HEK293T (cell line): ENCODE measurements around the gene ST3GAL6.

Experiments
- CTCF ChIA-PET: fragments of 350-600 bp; formaldehyde crosslinking; extraction: SDS; loops from one replicate; lab custom pipeline; 2021; ENCODE audit warnings: antibody characterized with exemption, inconsistent platforms; lab: Yijun Ruan, JAX
- POLR2A ChIA-PET: fragments of 350-600 bp; formaldehyde crosslinking; extraction: SDS; loops from one replicate; lab custom pipeline; 2020; ENCODE audit warnings: antibody characterized with exemption, inconsistent platforms; lab: Yijun Ruan, JAX
- DNase-seq: peaks from one replicate; pipeline ENCODE4 v3.0.0; 2012; ENCODE audit warnings: mixed read lengths; ENCODE audit errors: extremely low spot score
- ARNT ChIP-seq: fragments of 450-650 bp; IDR thresholded peaks from 2 replicates; pipeline ENCODE4 v1.6.1; 2017; ENCODE audit warnings: mild to moderate bottlenecking
- BHLHE40 ChIP-seq: fragments of 450-650 bp; IDR thresholded peaks from 2 replicates; pipeline ENCODE4 v1.6.1; 2016; ENCODE audit warnings: mild to moderate bottlenecking, moderate library complexity, borderline replicate concordance
- CTBP1 ChIP-seq: fragments of 450-650 bp; IDR thresholded peaks from 2 replicates; pipeline ENCODE4 v1.6.1; 2016; ENCODE audit warnings: borderline replicate concordance
- ELF4 ChIP-seq: fragments of 450-650 bp; IDR thresholded peaks from 2 replicates; pipeline ENCODE4 v1.6.1; 2017; ENCODE audit warnings: antibody characterized with exemption
- FOXA1 ChIP-seq: fragments of 450-650 bp; IDR thresholded peaks from 2 replicates; pipeline ENCODE4 v1.6.1; 2016; ENCODE audit warnings: mild to moderate bottlenecking
- FOXK2 ChIP-seq: fragments of 450-650 bp; IDR thresholded peaks from 2 replicates; pipeline ENCODE4 v1.6.1; 2016; ENCODE audit warnings: mild to moderate bottlenecking
- FOXM1 ChIP-seq: fragments of 450-650 bp; IDR thresholded peaks from 2 replicates; pipeline ENCODE4 v1.6.1; 2017; ENCODE audit warnings: mild to moderate bottlenecking, borderline replicate concordance
- HDGF ChIP-seq: fragments of 450-650 bp; IDR thresholded peaks from 2 replicates; pipeline ENCODE4 v1.6.1; 2017; ENCODE audit warnings: antibody characterized with exemption, borderline replicate concordance
- L3MBTL2 ChIP-seq: fragments of 450-650 bp; conservative IDR thresholded peaks from 2 replicates; pipeline ENCODE4 v1.6.1; 2016; ENCODE audit warnings: mild to moderate bottlenecking
- LEF1 ChIP-seq: fragments of 450-650 bp; IDR thresholded peaks from 2 replicates; pipeline ENCODE4 v1.6.1; 2017; ENCODE audit warnings: mild to moderate bottlenecking, borderline replicate concordance
- NFRKB ChIP-seq: fragments of 450-650 bp; IDR thresholded peaks from 2 replicates; pipeline ENCODE4 v1.6.1; 2016; ENCODE audit warnings: mild to moderate bottlenecking, moderate library complexity
- SP1 ChIP-seq: fragments of 450-650 bp; IDR thresholded peaks from 2 replicates; pipeline ENCODE4 v1.6.1; 2017
- SUZ12 ChIP-seq: fragments of 450-650 bp; IDR thresholded peaks from 2 replicates; pipeline ENCODE4 v1.6.1; 2016; ENCODE audit warnings: mild to moderate bottlenecking
- TARDBP ChIP-seq: fragments of 450-650 bp; IDR thresholded peaks from 2 replicates; pipeline ENCODE4 v1.6.1; 2016
- ZNF384 ChIP-seq: fragments of 450-650 bp; IDR thresholded peaks from 2 replicates; pipeline ENCODE4 v1.6.1; 2016
- TF ChIP-seq, protein P1 (sequence below): fragments of 450-650 bp; IDR thresholded peaks from 2 replicates; pipeline ENCODE4 v1.6.1; 2016

ST3GAL6 gene

DNA sequence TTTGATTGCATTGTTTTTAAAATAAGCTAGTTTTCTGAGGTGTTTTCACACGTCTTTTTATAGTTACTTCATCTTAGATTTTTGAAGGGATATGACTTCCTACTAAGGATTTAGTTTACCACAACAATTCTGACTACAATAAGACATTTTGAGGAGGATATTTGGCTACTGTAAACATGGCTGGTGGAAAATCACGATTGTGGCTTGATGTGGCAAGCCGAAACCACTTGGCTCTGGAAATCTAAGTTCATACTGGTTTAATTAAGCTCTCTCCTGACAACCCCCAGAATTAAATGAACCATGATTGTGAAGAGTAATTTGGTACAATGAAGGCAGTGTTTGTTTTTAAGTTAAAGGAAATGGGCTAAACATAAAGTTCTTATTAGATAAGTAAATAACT is 30.8 kb downstream of the ST3GAL6 start:
- POLR2A ChIA-PET = no interaction called here
- TF ChIP-seq CTBP1 = no peak
- TF ChIP-seq SUZ12 = no peak
- no peak for TF ChIP-seq ZNF384
- TF ChIP-seq SP1 = no peak
- TF ChIP-seq HDGF = no peak
- TF ChIP-seq FOXK2 = no peak
- TF ChIP-seq FOXA1 = no peak
- TF ChIP-seq NFRKB = no peak
- no peak for TF ChIP-seq BHLHE40
- TF ChIP-seq TARDBP = no peak
- no peak for TF ChIP-seq FOXM1
- no peak for TF ChIP-seq ELF4
- TF ChIP-seq ARNT = no peak
- no peak for TF ChIP-seq LEF1
- no peak for TF ChIP-seq L3MBTL2
- TF ChIP-seq, protein P1, sequence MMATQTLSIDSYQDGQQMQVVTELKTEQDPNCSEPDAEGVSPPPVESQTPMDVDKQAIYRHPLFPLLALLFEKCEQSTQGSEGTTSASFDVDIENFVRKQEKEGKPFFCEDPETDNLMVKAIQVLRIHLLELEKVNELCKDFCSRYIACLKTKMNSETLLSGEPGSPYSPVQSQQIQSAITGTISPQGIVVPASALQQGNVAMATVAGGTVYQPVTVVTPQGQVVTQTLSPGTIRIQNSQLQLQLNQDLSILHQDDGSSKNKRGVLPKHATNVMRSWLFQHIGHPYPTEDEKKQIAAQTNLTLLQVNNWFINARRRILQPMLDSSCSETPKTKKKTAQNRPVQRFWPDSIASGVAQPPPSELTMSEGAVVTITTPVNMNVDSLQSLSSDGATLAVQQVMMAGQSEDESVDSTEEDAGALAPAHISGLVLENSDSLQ = no peak
- no peak for DNase-seq
- CTCF ChIA-PET = no interaction called here

DNA sequence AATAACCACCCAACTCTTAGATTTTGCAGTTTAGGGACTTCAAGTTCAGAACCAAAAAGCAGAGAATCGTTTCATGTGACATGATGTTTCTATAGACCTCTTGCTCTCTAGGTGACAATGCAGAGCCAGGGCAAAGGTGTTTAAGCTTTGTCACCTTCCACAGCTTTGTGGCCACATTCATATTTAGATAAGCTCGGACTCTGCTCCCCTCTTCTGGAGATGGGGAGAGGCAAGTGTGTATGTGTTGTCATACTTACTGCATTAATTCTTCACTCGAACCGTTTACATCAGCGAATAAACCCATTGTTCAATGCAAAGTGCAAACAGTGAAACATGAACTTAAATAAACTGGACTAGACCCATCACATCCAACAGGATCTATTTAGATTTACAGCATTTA is 33.2 kb downstream of the ST3GAL6 start:
- CTCF ChIA-PET = interaction anchor here (0.7 kb wide), 1 partner anchor 402 kb away, joined by 6 read pairs; no protein-coding TSS in a partner anchor
- no peak for DNase-seq
- POLR2A ChIA-PET = no interaction called here
- no peak for TF ChIP-seq SP1
- TF ChIP-seq ARNT = no peak
- no peak for TF ChIP-seq NFRKB
- TF ChIP-seq HDGF = no peak
- no peak for TF ChIP-seq L3MBTL2
- TF ChIP-seq TARDBP = no peak

DNA sequence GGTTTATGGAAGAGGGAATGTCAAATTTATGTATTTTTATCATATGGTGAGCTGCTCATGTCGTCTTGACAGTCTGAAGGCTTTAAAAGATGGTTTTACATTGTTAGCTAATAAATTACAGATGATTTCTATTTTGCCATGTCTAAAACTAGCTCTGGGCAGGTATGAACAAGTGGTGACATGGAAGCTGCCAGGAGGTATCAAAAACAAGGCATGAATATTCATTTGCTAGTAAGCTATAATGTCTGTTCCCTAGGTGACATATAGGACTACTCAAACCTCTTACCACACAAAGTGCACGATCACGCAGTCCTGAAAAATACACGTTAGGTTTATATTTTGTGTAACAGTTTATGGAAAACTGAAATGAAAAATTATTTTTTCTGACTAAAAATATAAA is 34.8 kb downstream of the ST3GAL6 start:
- TF ChIP-seq FOXM1 (no peak), CTBP1 (no peak), FOXK2 (no peak), LEF1 (no peak), FOXA1 (no peak), ELF4 (no peak), ZNF384 (no peak), BHLHE40 (no peak), NFRKB (no peak), ARNT (no peak), SUZ12 (no peak), SP1 (no peak), TARDBP (no peak), HDGF (no peak)
- TF ChIP-seq, protein P1 = no peak
- ChIA-PET CTCF (no interaction called here), POLR2A (no interaction called here)
- DNase-seq = no peak

DNA sequence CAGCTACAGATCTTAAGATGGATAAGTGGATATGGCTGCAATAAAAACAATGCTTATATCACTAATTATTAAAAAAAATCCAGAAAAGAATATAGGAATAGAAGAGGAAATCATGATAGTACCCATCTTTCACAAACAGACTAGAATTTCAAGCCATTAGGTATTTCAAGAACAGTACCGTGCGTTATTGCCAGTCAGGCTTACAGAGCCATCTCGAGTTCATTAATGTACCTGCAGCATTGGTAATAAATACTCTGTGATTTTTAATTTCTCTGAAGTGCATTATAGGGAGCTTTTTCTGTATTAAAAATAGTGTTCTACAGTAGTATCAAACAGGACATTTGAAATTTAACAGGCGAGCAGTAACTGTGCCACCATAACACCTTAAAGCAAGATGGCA is 35.7 kb downstream of the ST3GAL6 start:
- TF ChIP-seq NFRKB = no peak
- TF ChIP-seq BHLHE40 = no peak
- TF ChIP-seq LEF1 = no peak
- no peak for TF ChIP-seq CTBP1
- TF ChIP-seq HDGF = no peak
- TF ChIP-seq FOXA1 = no peak
- TF ChIP-seq SP1 = no peak
- TF ChIP-seq ZNF384 = no peak
- TF ChIP-seq SUZ12 = no peak
- no peak for TF ChIP-seq ARNT
- TF ChIP-seq L3MBTL2 = no peak
- no peak for TF ChIP-seq FOXM1
- TF ChIP-seq TARDBP = no peak
- TF ChIP-seq, protein P1 = no peak
- no peak for TF ChIP-seq ELF4
- no peak for TF ChIP-seq FOXK2
- POLR2A ChIA-PET = no interaction called here

DNA sequence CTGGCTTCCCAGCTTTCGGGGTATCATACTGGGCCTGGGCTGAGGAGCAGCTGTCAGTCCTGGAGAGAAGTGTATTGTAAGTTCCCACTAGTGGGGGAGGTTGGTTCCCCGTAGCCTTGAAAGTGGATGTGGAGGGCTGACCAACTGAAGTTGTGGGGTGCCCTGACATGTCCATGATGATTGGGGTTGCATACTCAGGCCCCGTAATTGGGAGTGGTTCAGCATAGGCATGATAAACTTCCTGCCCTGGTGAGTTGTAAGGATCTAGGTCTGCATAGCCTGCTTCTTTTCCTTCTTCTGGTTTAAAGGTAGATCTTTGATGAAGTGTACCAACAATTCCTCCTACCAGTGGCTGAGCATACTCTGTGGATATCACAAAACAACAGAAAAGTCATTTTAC is 36.3 kb downstream of the ST3GAL6 start:
- POLR2A ChIA-PET = no interaction called here
- CTCF ChIA-PET = interaction anchor here (1.0 kb wide), 1 partner anchor 14 kb away, joined by 6 read pairs; no protein-coding TSS in a partner anchor
- DNase-seq = no peak
- TF ChIP-seq CTBP1 = no peak
- TF ChIP-seq TARDBP = no peak
- no peak for TF ChIP-seq FOXM1
- no peak for TF ChIP-seq L3MBTL2
- no peak for TF ChIP-seq FOXK2
- no peak for TF ChIP-seq BHLHE40
- TF ChIP-seq HDGF = no peak
- no peak for TF ChIP-seq NFRKB
- no peak for TF ChIP-seq ZNF384
- TF ChIP-seq SP1 = no peak
- TF ChIP-seq, protein P1 = no peak

More for the DNA sequence above, 35.7 kb downstream of the ST3GAL6 start:
- no peak for DNase-seq
- CTCF ChIA-PET = interaction anchor here (1.0 kb wide), 1 partner anchor 14 kb away, joined by 6 read pairs; no protein-coding TSS in a partner anchor

DNA sequence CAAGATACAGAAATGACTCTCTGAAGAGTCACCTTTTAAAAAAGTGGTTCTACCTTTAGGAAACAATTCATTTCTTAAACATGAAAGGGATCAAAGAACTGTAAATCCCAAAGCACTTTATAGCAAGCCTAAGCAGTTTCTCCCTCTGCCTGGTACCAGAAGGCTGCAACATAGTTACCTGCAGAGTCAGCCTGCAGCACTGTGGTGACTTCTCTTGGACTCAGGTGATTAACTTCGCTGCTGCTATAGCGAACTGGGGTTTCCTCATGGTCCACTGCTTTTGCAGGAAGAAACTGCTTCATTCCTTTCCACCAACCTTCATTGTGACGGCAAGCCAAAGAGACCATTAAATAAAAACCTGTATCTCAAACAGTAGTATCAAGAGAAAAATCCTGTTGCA is 37.3 kb downstream of the ST3GAL6 start:
- TF ChIP-seq ZNF384 (no peak), FOXA1 (no peak), ARNT (no peak), FOXM1 (no peak), NFRKB (no peak), SP1 (no peak), ELF4 (no peak), L3MBTL2 (no peak), TARDBP (no peak), LEF1 (no peak), CTBP1 (no peak), BHLHE40 (no peak), SUZ12 (no peak)
- TF ChIP-seq, protein P1 = no peak
- no peak for DNase-seq
- ChIA-PET POLR2A (no interaction called here), CTCF (no interaction called here)
